Mesenchymal stem cell (in vitro differentiated cells and primary cell): ENCODE results near the gene KRT4. TPM values are rescaled to one million over a fixed set of nuclear protein-coding genes. Genes with fewer than 3 reads are reported as not detected.

Experiments
- DNase-seq: peaks from one replicate; pipeline ENCODE4 v3.0.0-alpha.2; 2013
- H2AFZ ChIP-seq: one replicate; pipeline ENCODE4 v1.6.1; 2013; ENCODE audit warnings: low read depth, mild to moderate bottlenecking, control low read depth, inconsistent platforms, low read length, moderate library complexity
- H2AK5ac ChIP-seq: 2 replicates; pipeline ENCODE4 v1.6.1; 2013; ENCODE audit warnings: low read length, moderate library complexity, mild to moderate bottlenecking, inconsistent platforms; ENCODE audit not compliant: severe bottlenecking
- H2BK120ac ChIP-seq: one replicate; pipeline ENCODE4 v1.6.1; 2013; ENCODE audit warnings: low read depth, mild to moderate bottlenecking, inconsistent platforms, low read length, moderate library complexity
- H2BK12ac ChIP-seq, 2 experiments: one replicate each; pipeline ENCODE4 v1.6.1; 2013; ENCODE audit warnings: inconsistent platforms in 2 of 2, low read length in 2 of 2, mild to moderate bottlenecking in 2 of 2, moderate library complexity in 2 of 2, control low read depth in 1 of 2
- H2BK15ac ChIP-seq: one replicate; pipeline ENCODE4 v1.6.1; 2013; ENCODE audit warnings: mild to moderate bottlenecking, low read depth, inconsistent platforms; ENCODE audit not compliant: poor library complexity, severe bottlenecking
- H2BK5ac ChIP-seq: 2 replicates; pipeline ENCODE4 v1.6.1; 2013; ENCODE audit warnings: low read depth, mild to moderate bottlenecking, low read length, control low read depth, inconsistent platforms; ENCODE audit not compliant: poor library complexity, severe bottlenecking
- H3K14ac ChIP-seq, 2 experiments: one replicate each; pipeline ENCODE4 v1.6.1; 2013; ENCODE audit warnings: inconsistent platforms in 2 of 2, low read length in 2 of 2, control low read depth in 1 of 2, mild to moderate bottlenecking in 1 of 2, moderate library complexity in 1 of 2
- H3K18ac ChIP-seq, 2 experiments: one replicate each; pipeline ENCODE4 v1.6.1; 2013; ENCODE audit warnings: inconsistent platforms in 2 of 2, low read length in 2 of 2, control low read depth in 1 of 2, low read depth in 1 of 2, mild to moderate bottlenecking in 1 of 2
- H3K23ac ChIP-seq, 2 experiments: one replicate each; pipeline ENCODE4 v1.6.1; 2013; ENCODE audit warnings: inconsistent platforms in 2 of 2, low read length in 2 of 2, mild to moderate bottlenecking in 2 of 2, moderate library complexity in 2 of 2, control low read depth in 1 of 2
- H3K27ac ChIP-seq: 2 replicates; pipeline ENCODE4 v1.5.1; 2013; ENCODE audit warnings: mild to moderate bottlenecking, moderate library complexity, low read length, control low read depth, inconsistent platforms; ENCODE audit not compliant: poor library complexity, severe bottlenecking
- H3K27me3 ChIP-seq, 2 experiments: 2 replicates each; pipeline versions ENCODE4 v1.6.1 to v1.7.0; 2013; ENCODE audit warnings: low read length in 2 of 2, mild to moderate bottlenecking in 2 of 2, moderate library complexity in 2 of 2, control low read depth in 1 of 2, inconsistent platforms in 1 of 2; ENCODE audit not compliant: control insufficient read depth in 1 of 2, insufficient read depth in 1 of 2
- H3K36me3 ChIP-seq, 2 experiments: 2 replicates each; pipeline versions ENCODE4 v1.6.1 to v1.7.0; 2013; ENCODE audit warnings: low read length in 2 of 2, control low read depth in 1 of 2, inconsistent platforms in 1 of 2, low read depth in 1 of 2, mild to moderate bottlenecking in 1 of 2; ENCODE audit not compliant: insufficient read depth in 2 of 2, control insufficient read depth in 1 of 2
- H3K4ac ChIP-seq, 2 experiments: one replicate each; pipeline ENCODE4 v1.6.1; 2013; ENCODE audit warnings: inconsistent platforms in 2 of 2, low read length in 2 of 2, mild to moderate bottlenecking in 2 of 2, moderate library complexity in 2 of 2, control low read depth in 1 of 2, low read depth in 1 of 2
- H3K4me1 ChIP-seq: 2 replicates; pipeline ENCODE4 v1.6.1; 2013; ENCODE audit warnings: low read depth, low read length, control low read depth; ENCODE audit not compliant: control insufficient read depth, insufficient read depth
- H3K4me2 ChIP-seq: 2 replicates; pipeline ENCODE4 v1.6.1; 2013; ENCODE audit warnings: low read length, mild to moderate bottlenecking, inconsistent platforms; ENCODE audit not compliant: poor library complexity, severe bottlenecking
- H3K4me3 ChIP-seq, 2 experiments: 2 replicates each; pipeline versions ENCODE4 v1.5.1 to v1.7.0; 2013; ENCODE audit warnings: low read length in 2 of 2, mild to moderate bottlenecking in 2 of 2, control low read depth in 1 of 2, low read depth in 1 of 2; ENCODE audit not compliant: insufficient read depth in 1 of 2
- H3K79me1 ChIP-seq: replicated peaks from 2 replicates; pipeline ENCODE4 v1.6.1; 2013; ENCODE audit warnings: mild to moderate bottlenecking, control low read depth, low read length, inconsistent platforms; ENCODE audit not compliant: poor library complexity, severe bottlenecking
- H3K9ac ChIP-seq: 2 replicates; pipeline ENCODE4 v1.7.0; 2013; ENCODE audit warnings: mild to moderate bottlenecking, low read length, moderate library complexity
- H3K9me3 ChIP-seq: 2 replicates; pipeline ENCODE4 v1.7.0; 2013; ENCODE audit warnings: mild to moderate bottlenecking, low read length; ENCODE audit not compliant: control insufficient read depth
- H4K8ac ChIP-seq: one replicate; pipeline ENCODE4 v1.6.1; 2013; ENCODE audit warnings: inconsistent platforms, mild to moderate bottlenecking, low read length, moderate library complexity
- H4K91ac ChIP-seq: one replicate; pipeline ENCODE4 v1.6.1; 2013; ENCODE audit warnings: mild to moderate bottlenecking, low read length, inconsistent platforms
- WGBS: methylation state at CpG from one replicate; pipeline ENCODE4 v1.1.7; 2013; ENCODE audit warnings: mixed read lengths; 5-methylcytosine and 5-hydroxymethylcytosine counted together
- polyA plus RNA-seq, 2 experiments: library from polyadenylated mRNA; stranded (reverse); fragments of 200-250 nt; gene quantifications; one replicate each; pipeline ENCODE4 v1.2.3, GENCODE V29; 2013

Gene KRT4
- polyA plus RNA-seq (2013, experiment 1 of 2), result not detected
- not detected for polyA plus RNA-seq (2013, experiment 2 of 2)

- Histone ChIP-seq H2BK120ac (no peak within 1 kb of the TSS), H3K27ac (no peak within 1 kb of the TSS), H3K36me3 (no peaks in the 10 kb centered on the region), H2BK12ac (no peak within 1 kb of the TSS), H3K79me1 (no peaks in the 10 kb centered on the region), H2BK15ac (no peak within 1 kb of the TSS), H2BK5ac (no peak within 1 kb of the TSS), H3K14ac (no peak within 1 kb of the TSS), H2AK5ac (no peak within 1 kb of the TSS), H3K4me2 (no peak within 1 kb of the TSS), H2AFZ (no peak within 1 kb of the TSS), H3K27me3 (peaks cover 22 to 70% of the 10 kb centered on the region in 2 experiments), H3K4me3 (no peak within 1 kb of the TSS), H4K8ac (no peak within 1 kb of the TSS), H4K91ac (no peak within 1 kb of the TSS), H3K4me1 (peaks cover 3% of the 10 kb centered on the region), H3K9me3 (no peaks in the 10 kb centered on the region), H3K18ac (no peak within 1 kb of the TSS), H3K9ac (no peak within 1 kb of the TSS), H3K23ac (no peak within 1 kb of the TSS), H3K4ac (no peak within 1 kb of the TSS)
- 80% methylated on average over 13 of the region's 15 CpGs for WGBS
- DNase-seq, result no peak
Observed at GRCh38 chr12:52813885-52814709, at the start of gene KRT4. Gene KRT4, minus strand, starts transcription at chr12:52814116. Its CDS starts 58 bp downstream, at chr12:52814058.

GRCh38 chr12:52862023-52862422 is 48.1 kb upstream of the KRT4 start:
- no peak overlapping the region for H2BK12ac ChIP-seq
- H3K9me3 ChIP-seq, result no peaks in the 10 kb centered on the region
- H3K79me1 ChIP-seq, result no peaks in the 10 kb centered on the region
- H3K27me3 ChIP-seq, result peaks cover 0 to 4% of the 10 kb centered on the region in 2 experiments
- H2BK5ac ChIP-seq, result no peak overlapping the region
- H3K4me3 ChIP-seq, result no peak overlapping the region
- 66% methylated on average over 2 of the region's 2 CpGs for WGBS
- H3K14ac ChIP-seq, result no peak overlapping the region
- no peak overlapping the region for H2BK120ac ChIP-seq
- H3K18ac ChIP-seq, result no peak overlapping the region
- no peak for DNase-seq
- no peak overlapping the region for H2AFZ ChIP-seq
- peaks cover 1% of the 10 kb centered on the region for H3K4me1 ChIP-seq
- no peak overlapping the region for H4K91ac ChIP-seq
- H3K23ac ChIP-seq, result no peak overlapping the region
- no peak overlapping the region for H3K27ac ChIP-seq
- H2AK5ac ChIP-seq, result no peak overlapping the region
- H4K8ac ChIP-seq, result no peak overlapping the region
- H3K4me2 ChIP-seq, result no peak overlapping the region
- no peaks in the 10 kb centered on the region for H3K36me3 ChIP-seq
- no peak overlapping the region for H3K9ac ChIP-seq
- H2BK15ac ChIP-seq, result no peak overlapping the region
- H3K4ac ChIP-seq, result no peak overlapping the region

- Histone ChIP-seq H3K18ac (no peak overlapping the region), H3K27me3 (peaks cover 0 to 10% of the 10 kb centered on the region in 2 experiments), H4K91ac (no peak overlapping the region), H4K8ac (no peak overlapping the region), H3K23ac (no peak overlapping the region), H3K4ac (no peak overlapping the region), H2AFZ (no peak overlapping the region), H3K4me3 (no peak overlapping the region), H3K27ac (no peak overlapping the region), H3K4me2 (no peak overlapping the region), H2BK120ac (no peak overlapping the region), H3K79me1 (no peaks in the 10 kb centered on the region), H3K14ac (no peak overlapping the region), H3K36me3 (no peaks in the 10 kb centered on the region), H2BK15ac (no peak overlapping the region), H3K9me3 (no peaks in the 10 kb centered on the region), H3K4me1 (peaks cover 1% of the 10 kb centered on the region), H2AK5ac (no peak overlapping the region), H2BK12ac (no peak overlapping the region), H3K9ac (no peak overlapping the region), H2BK5ac (no peak overlapping the region)
- 94% methylated on average over 7 of the region's 7 CpGs for WGBS
- no peak for DNase-seq
Observed at GRCh38 chr12:52861511-52861910, 47.6 kb upstream of the KRT4 start.

- no peak overlapping the region for H3K4me3 ChIP-seq
- H3K23ac ChIP-seq, result peak overlapping the region in 1 of 2 experiments; percentile 77
- 80% methylated on average over 4 of the region's 6 CpGs for WGBS
- no peak overlapping the region for H3K14ac ChIP-seq
- peaks cover 0 to 10% of the 10 kb centered on the region in 2 experiments for H3K27me3 ChIP-seq
- no peak overlapping the region for H2AK5ac ChIP-seq
- no peak overlapping the region for H2BK120ac ChIP-seq
- H3K4me1 ChIP-seq, result peaks cover 1% of the 10 kb centered on the region
- no peak overlapping the region for H3K27ac ChIP-seq
- H3K9me3 ChIP-seq, result no peaks in the 10 kb centered on the region
- H3K79me1 ChIP-seq, result no peaks in the 10 kb centered on the region
- no peak overlapping the region for H2BK12ac ChIP-seq
- no peak overlapping the region for H3K4me2 ChIP-seq
- no peak overlapping the region for H3K18ac ChIP-seq
- H4K8ac ChIP-seq, result no peak overlapping the region
- peak overlapping the region; percentile 49 for H3K9ac ChIP-seq
- H4K91ac ChIP-seq, result no peak overlapping the region
- peak; percentile 49 for DNase-seq
- H2BK5ac ChIP-seq, result no peak overlapping the region
- H2AFZ ChIP-seq, result no peak overlapping the region
- no peak overlapping the region for H3K4ac ChIP-seq
- H2BK15ac ChIP-seq, result no peak overlapping the region
- no peaks in the 10 kb centered on the region for H3K36me3 ChIP-seq
Observed at GRCh38 chr12:52860102-52860823, 46.3 kb upstream of the KRT4 start.
